ENCODE data around the gene EPS8L3. TPM values are rescaled to one million over a fixed set of nuclear protein-coding genes. Genes with fewer than 3 reads are reported as not detected.
A peak's percentile ranks its signal among the peaks of the same experiment; 100 is the strongest.

EPS8L3 gene
- total RNA-seq, 4 donors from 2014 or later = 1.4 TPM; not detected in 3

DNA sequence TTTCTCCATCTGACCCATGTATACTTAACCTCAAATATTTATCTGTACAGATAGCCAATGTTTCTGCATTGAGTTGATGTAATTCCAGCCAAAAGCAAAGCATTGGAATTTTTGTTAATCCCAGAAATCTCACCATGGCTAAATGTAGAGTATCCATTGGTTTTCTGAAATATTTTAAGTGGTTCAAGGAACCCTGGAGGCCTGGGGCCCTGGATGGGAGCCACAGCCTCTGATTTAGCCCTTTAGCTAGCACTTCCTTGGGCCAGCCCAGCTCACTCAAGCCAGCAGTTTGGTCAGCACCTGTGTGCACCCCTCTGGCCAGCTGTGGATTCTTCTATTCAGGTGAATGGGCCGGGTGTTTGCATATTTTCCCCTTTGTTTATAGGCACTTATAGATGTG is 18.8 kb upstream of the EPS8L3 start:
- DNase-seq (no peak), ATAC-seq (no peak)
- intact Hi-C loops (cut with DNase I; ENCODE audit: low total_unique reads) (no loop called here), in situ Hi-C loops (cut with MboI; ENCODE audit: low sequenced_read_pairs in 4 of 4) (no loop called here)
- H3K27me3 ChIP-seq = no peaks in the 10 kb centered on the region
- no peak for TF ChIP-seq POLR2A (IDR thresholded peaks at IDR 0.05)
- TF ChIP-seq, protein P1, sequence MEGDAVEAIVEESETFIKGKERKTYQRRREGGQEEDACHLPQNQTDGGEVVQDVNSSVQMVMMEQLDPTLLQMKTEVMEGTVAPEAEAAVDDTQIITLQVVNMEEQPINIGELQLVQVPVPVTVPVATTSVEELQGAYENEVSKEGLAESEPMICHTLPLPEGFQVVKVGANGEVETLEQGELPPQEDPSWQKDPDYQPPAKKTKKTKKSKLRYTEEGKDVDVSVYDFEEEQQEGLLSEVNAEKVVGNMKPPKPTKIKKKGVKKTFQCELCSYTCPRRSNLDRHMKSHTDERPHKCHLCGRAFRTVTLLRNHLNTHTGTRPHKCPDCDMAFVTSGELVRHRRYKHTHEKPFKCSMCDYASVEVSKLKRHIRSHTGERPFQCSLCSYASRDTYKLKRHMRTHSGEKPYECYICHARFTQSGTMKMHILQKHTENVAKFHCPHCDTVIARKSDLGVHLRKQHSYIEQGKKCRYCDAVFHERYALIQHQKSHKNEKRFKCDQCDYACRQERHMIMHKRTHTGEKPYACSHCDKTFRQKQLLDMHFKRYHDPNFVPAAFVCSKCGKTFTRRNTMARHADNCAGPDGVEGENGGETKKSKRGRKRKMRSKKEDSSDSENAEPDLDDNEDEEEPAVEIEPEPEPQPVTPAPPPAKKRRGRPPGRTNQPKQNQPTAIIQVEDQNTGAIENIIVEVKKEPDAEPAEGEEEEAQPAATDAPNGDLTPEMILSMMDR (IDR thresholded peaks at IDR 0.05 in 4 of 5, conservative IDR thresholded peaks at IDR 0.05 in 1 of 5) = no peak
- no peaks in the 10 kb centered on the region for H3K36me3 ChIP-seq
- peaks cover 0 to 8% of the 10 kb centered on the region in 2 donors for H3K4me1 ChIP-seq
- H3K9me3 ChIP-seq = no peaks in the 10 kb centered on the region
- no peak overlapping the region for H3K27ac ChIP-seq
- H3K4me3 ChIP-seq = no peak overlapping the region

DNA sequence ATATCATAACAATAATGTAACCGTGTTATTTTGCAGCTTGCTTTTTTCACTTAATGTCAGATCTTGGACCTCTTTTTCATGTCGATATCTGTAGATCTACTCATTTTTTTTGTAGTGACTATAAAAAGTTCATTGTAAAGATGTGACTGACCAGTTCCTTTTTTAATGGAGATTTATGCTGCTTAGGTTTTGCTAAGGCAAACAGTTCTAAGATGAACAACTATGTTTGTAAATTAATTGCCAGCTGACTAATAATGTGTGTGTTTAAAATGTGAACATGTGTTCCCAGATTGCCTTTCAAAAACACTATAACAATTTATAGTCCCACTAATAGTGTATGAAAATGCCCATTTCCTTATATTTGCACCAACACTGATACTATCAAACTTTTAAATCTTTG is 18.1 kb upstream of the EPS8L3 start:
- H3K9me3 ChIP-seq = no peaks in the 10 kb centered on the region
- H3K36me3 ChIP-seq = no peaks in the 10 kb centered on the region
- no peaks in the 10 kb centered on the region for H3K27me3 ChIP-seq
- in situ Hi-C loops (cut with MboI; ENCODE audit: low sequenced_read_pairs in 4 of 4) (no loop called here), intact Hi-C loops (cut with DNase I; ENCODE audit: low total_unique reads) (no loop called here)
- H3K4me1 ChIP-seq = peaks cover 0 to 8% of the 10 kb centered on the region in 2 donors
- TF ChIP-seq, protein P1 (IDR thresholded peaks at IDR 0.05 in 4 of 5, conservative IDR thresholded peaks at IDR 0.05 in 1 of 5) = no peak
- TF ChIP-seq POLR2A (IDR thresholded peaks at IDR 0.05) = no peak
- DNase-seq = no peak
- H3K27ac ChIP-seq = no peak overlapping the region
- H3K4me3 ChIP-seq = no peak overlapping the region
- ATAC-seq = no peak

GRCh38 chr1:109780982-109781381 is 17.3 kb upstream of the EPS8L3 start:
- H3K27me3 ChIP-seq = no peaks in the 10 kb centered on the region
- no peak overlapping the region for H3K27ac ChIP-seq
- no peaks in the 10 kb centered on the region for H3K9me3 ChIP-seq
- TF ChIP-seq, protein P1 (IDR thresholded peaks at IDR 0.05 in 4 of 5, conservative IDR thresholded peaks at IDR 0.05 in 1 of 5) = no peak
- no peak for TF ChIP-seq POLR2A (IDR thresholded peaks at IDR 0.05)
- in situ Hi-C loops (cut with MboI; ENCODE audit: low sequenced_read_pairs in 4 of 4) = no loop called here
- H3K4me3 ChIP-seq = no peak overlapping the region
- no peaks in the 10 kb centered on the region for H3K36me3 ChIP-seq
- DNase-seq = no peak
- peaks cover 0 to under 1% of the 10 kb centered on the region in 2 donors for H3K4me1 ChIP-seq
- intact Hi-C loops (cut with DNase I; ENCODE audit: low total_unique reads) = no loop called here
- ATAC-seq = no peak

GRCh38 chr1:109777980-109778625 is 14.4 kb upstream of the EPS8L3 start:
- no peak for ATAC-seq
- in situ Hi-C loops (cut with MboI; ENCODE audit: low sequenced_read_pairs in 4 of 4) = loop anchor here (5.0 to 10.0 kb wide), 4 partner anchors 199 to 233 kb away; partner anchors contain the start of genes AHCYL1 (in 2 of the 4) and GNAI3 (in 2 of the 4)
- Histone ChIP-seq H3K4me1 (peaks cover 0 to 3% of the 10 kb centered on the region in 2 donors), H3K27me3 (no peaks in the 10 kb centered on the region), H3K4me3 (no peak overlapping the region), H3K27ac (no peak overlapping the region), H3K36me3 (no peaks in the 10 kb centered on the region), H3K9me3 (no peaks in the 10 kb centered on the region)
- intact Hi-C loops (cut with DNase I; ENCODE audit: low total_unique reads) = no loop called here
- TF ChIP-seq, protein P1 (IDR thresholded peaks at IDR 0.05 in 4 of 5, conservative IDR thresholded peaks at IDR 0.05 in 1 of 5) = no peak
- no peak for TF ChIP-seq POLR2A (IDR thresholded peaks at IDR 0.05)
- DNase-seq = peak in 1 of 2 donors; percentile 8
